ENCODE data around the gene ZFAND3. TPM values are rescaled to one million over a fixed set of nuclear protein-coding genes. Genes with fewer than 3 reads are reported as not detected.
A peak's percentile ranks its signal among the peaks of the same experiment; 100 is the strongest.

The ZFAND3 gene
- total RNA-seq, 1 experiment from 2014 or later: 24.4 TPM

DNA sequence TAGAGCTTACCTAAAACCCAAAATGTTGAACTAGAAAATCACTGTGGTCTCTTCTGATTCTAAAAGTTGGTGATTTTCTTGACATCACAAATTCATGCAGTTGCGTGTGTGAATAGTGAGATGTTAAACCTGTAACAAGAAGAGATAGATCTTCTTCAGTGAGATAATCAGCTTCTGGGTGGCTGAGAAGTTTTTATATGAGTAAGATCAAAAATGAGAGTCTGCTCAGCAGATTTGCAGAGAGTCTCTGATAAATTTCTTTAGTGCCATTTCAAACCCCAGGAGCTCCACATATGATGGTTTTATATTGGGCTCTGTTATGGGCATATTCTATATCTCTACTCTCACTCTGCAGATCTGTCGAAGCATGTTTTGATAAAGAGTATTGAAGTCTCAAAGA lies 185.4 kb downstream of the ZFAND3 start:
- DNase-seq (ENCODE audit: low read depth in 1 of 2, low spot score in 2 of 2): no peak
- H3K27ac ChIP-seq: no peak overlapping the region
- no peaks in the 10 kb centered on the region for H3K9me3 ChIP-seq (replicated peaks)
- H3K36me3 ChIP-seq: no peaks in the 10 kb centered on the region
- no peak overlapping the region for H3K4me3 ChIP-seq
- H3K4me1 ChIP-seq (replicated peaks): no peaks in the 10 kb centered on the region
- H3K27me3 ChIP-seq (replicated peaks): no peaks in the 10 kb centered on the region

DNA sequence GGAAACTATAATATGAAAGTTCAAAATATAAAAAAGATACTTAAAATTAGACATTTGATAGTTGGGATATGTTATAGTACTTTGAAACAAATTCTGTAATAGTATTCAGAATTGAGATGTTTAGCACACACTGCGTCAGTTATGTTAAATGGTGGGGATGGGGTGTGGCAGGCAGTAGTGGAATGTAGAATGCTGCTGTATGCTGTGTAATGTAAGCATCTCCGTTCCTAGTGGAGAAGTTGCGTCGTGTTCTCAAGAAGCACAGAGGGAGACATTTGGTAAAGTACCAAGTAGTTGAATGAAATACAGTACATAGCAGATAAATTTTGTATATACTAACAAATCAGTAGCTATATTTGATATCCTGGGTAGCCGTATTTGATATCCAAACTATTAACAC lies 192.4 kb downstream of the ZFAND3 start:
- DNase-seq (ENCODE audit: low read depth in 1 of 2, low spot score in 2 of 2): no peak

DNA sequence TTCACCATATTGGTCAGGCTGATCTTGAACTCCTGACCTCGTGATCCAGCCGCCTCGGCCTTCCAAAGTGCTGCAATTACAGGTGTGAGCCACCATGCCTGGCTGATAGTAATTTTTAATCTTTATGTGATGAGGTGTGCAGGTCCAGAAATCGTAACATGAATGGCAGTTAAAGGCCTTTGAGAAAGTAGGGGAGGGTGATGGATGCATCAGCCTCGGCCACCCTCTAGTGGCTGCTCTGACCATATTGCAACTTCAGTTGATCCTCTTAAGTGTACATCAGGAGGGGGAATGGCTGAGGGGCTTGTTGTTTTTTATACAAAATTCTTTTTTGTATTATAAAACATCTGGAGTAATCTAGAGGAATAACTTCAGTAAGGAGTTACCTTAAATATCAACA lies 193.0 kb downstream of the ZFAND3 start:
- Histone ChIP-seq H3K36me3 (no peaks in the 10 kb centered on the region), H3K4me1 (replicated peaks) (no peaks in the 10 kb centered on the region), H3K27ac (no peak overlapping the region), H3K27me3 (replicated peaks) (no peaks in the 10 kb centered on the region), H3K9me3 (replicated peaks) (no peaks in the 10 kb centered on the region), H3K4me3 (no peak overlapping the region)
- DNase-seq (ENCODE audit: low read depth in 1 of 2, low spot score in 2 of 2): peak in 1 of 2 experiments; percentile 25

More for the DNA sequence above, 192.4 kb downstream of the ZFAND3 start:
- no peak overlapping the region for H3K4me3 ChIP-seq
- no peaks in the 10 kb centered on the region for H3K4me1 ChIP-seq (replicated peaks)
- H3K27ac ChIP-seq: no peak overlapping the region
- no peaks in the 10 kb centered on the region for H3K36me3 ChIP-seq
- H3K9me3 ChIP-seq (replicated peaks): no peaks in the 10 kb centered on the region
- no peaks in the 10 kb centered on the region for H3K27me3 ChIP-seq (replicated peaks)

DNA sequence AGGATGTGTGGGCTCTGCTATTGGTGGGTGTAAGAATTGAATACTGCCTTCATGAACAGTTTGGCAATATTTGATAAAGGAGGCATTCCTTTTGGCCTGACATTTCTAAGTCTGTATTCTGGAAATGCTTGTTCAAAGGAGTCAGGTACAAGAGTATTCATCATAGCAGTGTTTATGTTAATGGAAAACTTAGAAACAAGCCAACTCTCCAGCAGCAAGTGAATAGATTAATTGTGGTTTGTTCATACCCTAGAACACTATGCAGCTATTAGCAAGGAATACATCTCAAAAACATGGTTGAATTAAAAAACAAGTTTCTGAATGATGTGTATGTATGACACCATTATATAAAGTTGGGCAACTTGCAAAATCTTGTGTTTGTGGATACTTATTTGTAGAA lies 195.8 kb downstream of the ZFAND3 start:
- Histone ChIP-seq H3K27me3 (replicated peaks) (no peaks in the 10 kb centered on the region), H3K4me3 (no peak overlapping the region), H3K27ac (no peak overlapping the region), H3K4me1 (replicated peaks) (no peaks in the 10 kb centered on the region), H3K9me3 (replicated peaks) (no peaks in the 10 kb centered on the region), H3K36me3 (no peaks in the 10 kb centered on the region)
- no peak for DNase-seq (ENCODE audit: low read depth in 1 of 2, low spot score in 2 of 2)

DNA sequence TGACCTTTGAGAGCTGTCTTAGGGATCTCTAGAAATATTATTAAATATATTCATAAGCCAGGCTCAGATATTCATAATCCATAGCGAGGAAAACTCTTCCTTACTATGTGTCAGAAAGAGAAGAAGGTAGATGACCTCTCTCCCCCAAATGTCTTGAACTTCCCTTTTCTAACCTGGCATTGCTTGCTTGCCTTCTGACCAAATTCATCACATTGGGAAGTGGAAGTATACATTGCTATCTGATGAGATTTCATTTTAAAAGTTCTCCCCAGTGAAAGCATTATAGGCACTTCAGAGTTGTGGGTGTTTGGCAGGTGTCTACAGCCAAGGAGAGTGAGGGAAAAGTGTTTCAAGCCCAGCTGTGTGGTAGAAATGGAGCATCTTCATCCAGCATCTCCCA lies 197.3 kb downstream of the ZFAND3 start:
- Histone ChIP-seq H3K27me3 (replicated peaks) (no peaks in the 10 kb centered on the region), H3K4me3 (no peak overlapping the region), H3K9me3 (replicated peaks) (no peaks in the 10 kb centered on the region), H3K4me1 (replicated peaks) (no peaks in the 10 kb centered on the region), H3K36me3 (no peaks in the 10 kb centered on the region), H3K27ac (no peak overlapping the region)
- DNase-seq (ENCODE audit: low read depth in 1 of 2, low spot score in 2 of 2): no peak

DNA sequence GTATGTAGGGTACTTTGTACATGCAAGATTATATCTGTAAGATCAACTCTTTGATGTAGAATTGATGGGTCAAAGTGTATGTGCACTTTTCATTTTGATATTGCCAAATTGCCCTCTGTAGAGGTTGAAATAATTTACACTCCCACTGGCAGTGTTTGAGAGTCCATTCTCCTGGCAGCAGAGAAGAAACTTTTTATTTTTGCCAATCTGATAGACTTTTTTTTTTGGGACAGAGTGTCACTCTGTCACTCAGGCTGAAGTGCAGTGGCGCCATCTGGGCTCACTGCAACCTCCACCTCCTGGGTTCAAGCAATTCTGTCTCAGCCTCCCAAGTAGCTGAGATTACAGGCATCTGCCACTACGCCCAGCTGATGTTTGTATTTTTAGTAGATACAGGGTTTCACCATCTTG lies 199.2 kb downstream of the ZFAND3 start:
- DNase-seq (ENCODE audit: low read depth in 1 of 2, low spot score in 2 of 2): no peak
- Histone ChIP-seq H3K4me1 (replicated peaks) (no peaks in the 10 kb centered on the region), H3K4me3 (no peak overlapping the region), H3K36me3 (no peaks in the 10 kb centered on the region), H3K27ac (no peak overlapping the region), H3K27me3 (replicated peaks) (no peaks in the 10 kb centered on the region), H3K9me3 (replicated peaks) (no peaks in the 10 kb centered on the region)

DNA sequence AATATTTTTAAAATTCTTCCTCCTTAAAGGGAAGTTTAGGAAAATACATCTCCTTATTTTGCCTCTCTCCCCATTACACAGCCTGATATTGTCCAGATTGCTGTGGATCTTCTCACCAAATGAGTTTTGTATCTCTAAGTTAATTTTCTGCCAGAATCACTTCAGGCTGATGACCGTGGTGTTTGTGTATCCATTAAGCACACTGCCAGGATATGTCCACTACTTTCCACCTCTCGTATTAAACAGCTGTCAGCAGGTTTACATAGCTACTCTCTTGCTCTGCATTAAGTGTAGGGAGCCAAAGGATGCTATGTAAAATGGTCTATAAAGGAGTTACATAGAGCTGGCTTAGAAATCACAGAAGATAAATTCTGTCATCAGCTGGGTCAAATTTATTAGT lies 201.1 kb downstream of the ZFAND3 start:
- H3K36me3 ChIP-seq: no peaks in the 10 kb centered on the region
- no peaks in the 10 kb centered on the region for H3K27me3 ChIP-seq (replicated peaks)
- H3K27ac ChIP-seq: no peak overlapping the region
- no peaks in the 10 kb centered on the region for H3K4me1 ChIP-seq (replicated peaks)
- DNase-seq (ENCODE audit: low read depth in 1 of 2, low spot score in 2 of 2): no peak
- H3K4me3 ChIP-seq: no peak overlapping the region
- H3K9me3 ChIP-seq (replicated peaks): no peaks in the 10 kb centered on the region

DNA sequence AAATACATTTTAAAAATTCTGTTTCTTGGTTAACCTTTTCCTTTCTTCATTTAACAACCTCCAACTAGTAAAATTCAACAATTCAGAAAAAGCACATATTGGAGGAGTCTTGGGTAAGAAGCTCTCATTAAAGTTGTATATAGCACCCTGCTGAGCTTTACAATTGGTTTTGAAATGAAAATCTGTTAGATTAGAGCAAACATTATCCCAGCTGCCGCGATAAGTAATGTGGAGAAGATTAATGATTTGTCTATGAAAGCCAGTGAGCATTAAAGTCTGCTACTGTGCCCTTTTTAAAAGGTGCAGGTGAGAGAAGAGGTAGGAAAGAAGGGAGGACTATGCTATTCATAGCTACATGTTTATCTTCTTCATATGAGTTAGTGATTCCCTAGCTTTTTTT lies 201.5 kb downstream of the ZFAND3 start:
- Histone ChIP-seq H3K4me1 (replicated peaks) (no peaks in the 10 kb centered on the region), H3K36me3 (no peaks in the 10 kb centered on the region), H3K27me3 (replicated peaks) (no peaks in the 10 kb centered on the region), H3K27ac (no peak overlapping the region), H3K4me3 (no peak overlapping the region), H3K9me3 (replicated peaks) (no peaks in the 10 kb centered on the region)
- no peak for DNase-seq (ENCODE audit: low read depth in 1 of 2, low spot score in 2 of 2)

DNA sequence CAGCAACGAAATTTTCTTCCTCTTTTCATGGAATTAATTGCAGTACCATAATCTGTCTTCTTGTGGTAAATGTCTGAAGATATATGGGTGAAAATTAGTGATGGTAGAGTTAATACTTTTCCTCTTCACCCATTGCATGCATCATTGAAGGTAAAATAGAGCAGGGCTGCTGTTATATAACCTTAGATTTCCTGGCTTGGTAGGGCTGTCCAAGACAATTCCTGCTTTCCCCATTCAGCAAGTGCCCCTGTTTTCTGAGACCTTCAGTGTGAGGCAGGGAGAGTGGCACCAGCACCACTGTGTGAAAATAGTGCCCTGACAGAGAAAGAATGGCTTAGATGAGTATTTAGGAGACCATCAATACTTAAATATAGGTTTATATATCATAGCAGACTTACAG lies 202.0 kb downstream of the ZFAND3 start:
- H3K27ac ChIP-seq: no peak overlapping the region
- no peaks in the 10 kb centered on the region for H3K36me3 ChIP-seq
- no peaks in the 10 kb centered on the region for H3K9me3 ChIP-seq (replicated peaks)
- no peaks in the 10 kb centered on the region for H3K4me1 ChIP-seq (replicated peaks)
- DNase-seq (ENCODE audit: low read depth in 1 of 2, low spot score in 2 of 2): no peak
- H3K4me3 ChIP-seq: no peak overlapping the region
- no peaks in the 10 kb centered on the region for H3K27me3 ChIP-seq (replicated peaks)

DNA sequence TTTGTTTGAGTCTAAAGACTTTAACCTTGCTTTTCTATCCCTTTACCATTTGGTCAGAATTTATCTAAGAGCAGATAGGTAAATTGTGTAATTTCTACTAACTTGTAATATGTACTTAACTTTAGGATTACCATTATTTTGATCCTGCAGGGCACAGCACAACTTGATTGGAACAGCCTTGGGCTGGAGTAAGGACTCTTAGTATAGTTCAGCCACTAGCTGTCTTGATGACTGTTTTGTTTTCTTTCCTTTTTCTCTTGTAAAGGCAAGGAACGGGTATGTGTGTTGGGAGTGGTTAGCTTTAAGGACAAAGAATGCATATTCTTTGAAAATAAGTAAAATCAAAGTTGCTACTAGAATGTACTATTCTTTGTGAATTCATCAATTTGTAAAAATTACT lies 203.2 kb downstream of the ZFAND3 start:
- H3K27me3 ChIP-seq (replicated peaks): no peaks in the 10 kb centered on the region

DNA sequence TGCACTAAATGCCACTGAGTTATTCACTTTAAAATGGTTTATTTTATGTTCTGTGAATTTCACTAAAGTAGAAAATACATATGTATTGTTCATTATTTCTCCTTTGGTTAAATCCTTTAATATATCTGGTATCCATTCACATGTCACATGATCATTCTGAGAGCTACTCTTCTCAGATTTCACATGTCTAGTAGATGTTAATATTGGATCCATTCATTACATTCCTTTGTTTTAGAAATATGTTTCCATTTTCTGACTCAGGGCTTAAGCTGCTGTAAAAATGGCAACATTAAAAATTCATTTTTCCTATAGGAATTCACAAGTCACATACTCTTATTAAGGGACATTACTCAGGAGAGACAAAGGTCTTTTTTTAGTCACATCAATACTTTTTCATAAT lies 205.4 kb downstream of the ZFAND3 start:
- H3K36me3 ChIP-seq: no peaks in the 10 kb centered on the region
- no peak for DNase-seq (ENCODE audit: low read depth in 1 of 2, low spot score in 2 of 2)
- no peaks in the 10 kb centered on the region for H3K27me3 ChIP-seq (replicated peaks)
- no peak overlapping the region for H3K4me3 ChIP-seq
- no peaks in the 10 kb centered on the region for H3K9me3 ChIP-seq (replicated peaks)
- no peak overlapping the region for H3K27ac ChIP-seq
- no peaks in the 10 kb centered on the region for H3K4me1 ChIP-seq (replicated peaks)

More for the DNA sequence above, 203.2 kb downstream of the ZFAND3 start:
- no peak overlapping the region for H3K4me3 ChIP-seq
- DNase-seq (ENCODE audit: low read depth in 1 of 2, low spot score in 2 of 2): no peak
- H3K36me3 ChIP-seq: no peaks in the 10 kb centered on the region
- H3K27ac ChIP-seq: no peak overlapping the region
- H3K4me1 ChIP-seq (replicated peaks): no peaks in the 10 kb centered on the region
- H3K9me3 ChIP-seq (replicated peaks): no peaks in the 10 kb centered on the region

DNA sequence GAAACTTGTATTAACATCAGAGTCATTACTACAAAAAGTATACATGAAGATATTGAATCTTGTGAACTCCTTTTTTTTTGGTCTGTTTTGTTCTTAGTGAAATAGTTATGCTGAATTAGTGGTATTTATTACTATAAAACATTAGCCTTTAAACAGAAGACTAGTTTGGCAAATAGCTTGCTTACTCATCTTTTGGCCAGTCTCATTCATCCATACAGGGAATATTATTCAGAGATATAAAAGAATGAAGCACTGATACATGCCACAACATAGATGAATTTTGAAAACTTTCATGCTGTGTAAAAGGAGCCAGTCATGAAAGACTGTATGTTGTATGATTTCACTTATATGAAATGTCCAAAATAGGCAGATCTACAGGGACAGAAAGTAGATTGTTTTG lies 205.9 kb downstream of the ZFAND3 start:
- Histone ChIP-seq H3K36me3 (no peaks in the 10 kb centered on the region), H3K27ac (no peak overlapping the region), H3K4me3 (no peak overlapping the region), H3K9me3 (replicated peaks) (no peaks in the 10 kb centered on the region), H3K27me3 (replicated peaks) (no peaks in the 10 kb centered on the region), H3K4me1 (replicated peaks) (no peaks in the 10 kb centered on the region)
- DNase-seq (ENCODE audit: low read depth in 1 of 2, low spot score in 2 of 2): no peak

DNA sequence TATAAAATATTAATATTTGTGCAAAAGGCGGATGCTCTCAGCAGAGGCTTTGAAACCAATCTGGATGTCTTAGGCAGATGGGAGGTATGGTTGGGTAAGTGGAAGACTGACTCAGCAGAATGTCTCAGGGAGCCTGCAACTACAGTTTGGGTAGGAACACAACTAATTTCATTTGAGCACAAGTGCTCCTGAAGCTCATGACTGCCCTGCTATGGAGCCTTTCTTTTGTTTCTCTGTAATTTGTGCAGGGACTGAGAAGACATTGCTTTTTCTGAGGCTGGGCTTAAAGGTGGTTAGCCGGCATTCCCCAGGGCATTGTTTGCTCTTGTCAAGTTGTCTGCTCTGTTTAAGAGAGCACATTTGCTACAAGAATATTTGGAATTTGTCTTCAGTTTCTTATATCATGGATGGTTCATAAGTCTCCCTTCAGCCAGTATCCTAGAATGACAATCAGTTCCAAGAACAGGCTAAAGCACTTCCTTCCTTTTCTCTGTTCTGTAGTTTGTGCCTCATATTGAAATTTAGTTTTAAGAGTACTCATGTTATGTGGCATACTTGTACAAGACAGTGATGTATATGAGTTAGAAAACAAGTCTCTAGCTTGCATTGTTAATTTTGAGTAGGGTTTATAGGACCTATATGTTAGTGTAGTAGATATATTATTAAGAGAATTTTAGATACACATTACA lies 208.3 kb downstream of the ZFAND3 start:
- no peaks in the 10 kb centered on the region for H3K4me1 ChIP-seq (replicated peaks)
- H3K27me3 ChIP-seq (replicated peaks): no peaks in the 10 kb centered on the region
- H3K27ac ChIP-seq: no peak overlapping the region
- no peaks in the 10 kb centered on the region for H3K9me3 ChIP-seq (replicated peaks)
- H3K36me3 ChIP-seq: no peaks in the 10 kb centered on the region
- no peak for DNase-seq (ENCODE audit: low read depth in 1 of 2, low spot score in 2 of 2)
- no peak overlapping the region for H3K4me3 ChIP-seq

DNA sequence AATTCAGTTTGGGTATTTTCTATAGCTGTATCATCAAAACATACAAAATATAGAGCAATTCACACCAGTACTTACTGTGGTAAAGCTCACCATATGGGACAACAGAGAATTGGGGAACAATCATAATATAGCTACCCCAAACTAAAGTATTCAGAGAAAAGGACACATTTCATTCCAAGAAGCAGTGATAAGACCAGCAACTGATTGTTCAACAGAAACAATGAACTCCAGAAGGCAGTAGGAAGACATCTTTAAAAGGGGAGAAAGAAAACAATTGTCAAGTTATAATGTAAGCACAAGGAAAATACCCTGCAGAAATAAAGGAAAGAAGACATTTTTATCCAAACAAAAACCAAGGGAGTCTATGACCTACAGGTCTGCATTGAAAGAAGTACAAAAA lies 210.9 kb downstream of the ZFAND3 start:
- no peak for DNase-seq (ENCODE audit: low read depth in 1 of 2, low spot score in 2 of 2)
- no peak overlapping the region for H3K4me3 ChIP-seq
- H3K36me3 ChIP-seq: no peaks in the 10 kb centered on the region
- no peak overlapping the region for H3K27ac ChIP-seq
- no peaks in the 10 kb centered on the region for H3K27me3 ChIP-seq (replicated peaks)
- H3K4me1 ChIP-seq (replicated peaks): no peaks in the 10 kb centered on the region
- no peaks in the 10 kb centered on the region for H3K9me3 ChIP-seq (replicated peaks)

DNA sequence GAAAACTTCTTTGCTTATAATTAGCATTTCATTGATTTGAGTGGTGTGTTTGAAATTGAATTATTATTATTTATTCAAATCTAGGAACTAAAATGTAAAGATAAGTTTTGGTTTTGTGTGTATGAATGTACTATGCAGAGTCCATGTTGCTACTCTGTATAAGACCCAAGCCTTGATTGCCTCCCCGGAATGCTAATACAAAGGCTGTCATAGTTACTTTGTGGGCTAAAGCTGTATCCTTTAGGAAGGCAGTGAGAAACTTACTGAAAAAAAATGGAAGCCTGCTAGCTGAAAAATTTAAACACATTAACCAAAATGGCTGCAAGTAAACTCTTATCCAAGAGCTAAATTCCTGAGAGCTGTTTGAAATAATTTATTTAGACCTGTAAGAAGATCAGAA lies 213.3 kb downstream of the ZFAND3 start:
- Histone ChIP-seq H3K9me3 (replicated peaks) (no peaks in the 10 kb centered on the region), H3K27ac (no peak overlapping the region), H3K27me3 (replicated peaks) (no peaks in the 10 kb centered on the region), H3K36me3 (no peaks in the 10 kb centered on the region), H3K4me3 (no peak overlapping the region), H3K4me1 (replicated peaks) (no peaks in the 10 kb centered on the region)
- DNase-seq (ENCODE audit: low read depth in 1 of 2, low spot score in 2 of 2): no peak

Measured in SJSA1 (cell line).